ENCODE measurements around the gene MAST3. TPM values are rescaled to one million over a fixed set of nuclear protein-coding genes. Genes with fewer than 3 reads are reported as not detected.

MAST3 gene
- total and polyA plus RNA-seq, 2 of the 13 experiments (the other 11 are each of a cell fraction or from before 2014, with no cell fraction given) = 4.1 to 4.6 TPM

- TF ChIP-seq ZBTB44 (CRISPR knock-in tag; IDR thresholded peaks at IDR 0.05) (no peak), ZMYM2 (CRISPR knock-in tag; IDR thresholded peaks at IDR 0.05) (0 out of 2 replicates have a peak, but pooled peaks have one; percentile 32), ZNF326 (CRISPR knock-in tag; IDR thresholded peaks at IDR 0.05; ENCODE audit: borderline replicate concordance) (no peak), ZNF33A (CRISPR knock-in tag; IDR thresholded peaks at IDR 0.05; ENCODE audit: borderline replicate concordance) (no peak), ZNF225 (CRISPR knock-in tag; IDR thresholded peaks at IDR 0.05) (no peak), RFX3 (CRISPR knock-in tag; IDR thresholded peaks at IDR 0.05) (no peak), TAF1 (CRISPR knock-in tag; IDR thresholded peaks at IDR 0.05) (no peak), ADNP (CRISPR knock-in tag; IDR thresholded peaks at IDR 0.05) (no peak), RFXANK (CRISPR knock-in tag; IDR thresholded peaks at IDR 0.05) (no peak), MXI1 (IDR thresholded peaks at IDR 0.05; ENCODE audit: borderline replicate concordance, low read depth, low read length) (no peak)
- TF ChIP-seq, protein P1, sequence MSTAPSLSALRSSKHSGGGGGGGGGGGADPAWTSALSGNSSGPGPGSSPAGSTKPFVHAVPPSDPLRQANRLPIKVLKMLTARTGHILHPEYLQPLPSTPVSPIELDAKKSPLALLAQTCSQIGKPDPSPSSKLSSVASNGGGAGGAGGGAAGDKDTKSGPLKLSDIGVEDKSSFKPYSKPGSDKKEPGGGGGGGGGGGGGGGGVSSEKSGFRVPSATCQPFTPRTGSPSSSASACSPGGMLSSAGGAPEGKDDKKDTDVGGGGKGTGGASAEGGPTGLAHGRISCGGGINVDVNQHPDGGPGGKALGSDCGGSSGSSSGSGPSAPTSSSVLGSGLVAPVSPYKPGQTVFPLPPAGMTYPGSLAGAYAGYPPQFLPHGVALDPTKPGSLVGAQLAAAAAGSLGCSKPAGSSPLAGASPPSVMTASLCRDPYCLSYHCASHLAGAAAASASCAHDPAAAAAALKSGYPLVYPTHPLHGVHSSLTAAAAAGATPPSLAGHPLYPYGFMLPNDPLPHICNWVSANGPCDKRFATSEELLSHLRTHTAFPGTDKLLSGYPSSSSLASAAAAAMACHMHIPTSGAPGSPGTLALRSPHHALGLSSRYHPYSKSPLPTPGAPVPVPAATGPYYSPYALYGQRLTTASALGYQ (CRISPR knock-in tag; IDR thresholded peaks at IDR 0.05) = no peak
- TF ChIP-seq, protein P2, sequence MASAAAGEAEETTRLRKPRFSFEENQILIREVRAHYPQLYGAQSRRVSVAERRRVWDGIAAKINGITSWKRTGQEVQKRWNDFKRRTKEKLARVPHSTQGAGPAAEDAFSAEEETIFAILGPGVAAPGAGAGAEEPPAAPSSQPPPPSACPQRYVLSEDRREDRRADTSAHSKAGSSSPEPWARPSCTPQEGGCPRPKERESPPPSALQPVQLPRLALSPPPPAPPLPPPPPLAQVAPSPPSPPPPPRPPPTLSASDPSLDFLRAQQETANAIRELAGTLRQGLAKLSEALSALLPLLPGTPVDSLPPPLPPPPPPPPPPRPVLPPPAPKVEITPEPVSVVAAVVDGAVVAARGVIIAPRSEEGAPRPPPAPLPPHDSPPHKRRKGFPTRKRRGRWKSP (CRISPR knock-in tag; IDR thresholded peaks at IDR 0.05) = 0 out of 2 replicates have a peak, but pooled peaks have one; percentile 21
These were observed 7.2 kb downstream of the MAST3 start (continued) for GRCh38 chr19:18104793-18105131.

All from HepG2 (cell line).